Measurements from ENCODE around the gene LRRC74A. TPM values are rescaled to one million over a fixed set of nuclear protein-coding genes. Genes with fewer than 3 reads are reported as not detected.

The LRRC74A gene
- total and polyA plus RNA-seq, 2 of the 4 experiments (the other 2 are of a cell fraction), result not detected

DNA sequence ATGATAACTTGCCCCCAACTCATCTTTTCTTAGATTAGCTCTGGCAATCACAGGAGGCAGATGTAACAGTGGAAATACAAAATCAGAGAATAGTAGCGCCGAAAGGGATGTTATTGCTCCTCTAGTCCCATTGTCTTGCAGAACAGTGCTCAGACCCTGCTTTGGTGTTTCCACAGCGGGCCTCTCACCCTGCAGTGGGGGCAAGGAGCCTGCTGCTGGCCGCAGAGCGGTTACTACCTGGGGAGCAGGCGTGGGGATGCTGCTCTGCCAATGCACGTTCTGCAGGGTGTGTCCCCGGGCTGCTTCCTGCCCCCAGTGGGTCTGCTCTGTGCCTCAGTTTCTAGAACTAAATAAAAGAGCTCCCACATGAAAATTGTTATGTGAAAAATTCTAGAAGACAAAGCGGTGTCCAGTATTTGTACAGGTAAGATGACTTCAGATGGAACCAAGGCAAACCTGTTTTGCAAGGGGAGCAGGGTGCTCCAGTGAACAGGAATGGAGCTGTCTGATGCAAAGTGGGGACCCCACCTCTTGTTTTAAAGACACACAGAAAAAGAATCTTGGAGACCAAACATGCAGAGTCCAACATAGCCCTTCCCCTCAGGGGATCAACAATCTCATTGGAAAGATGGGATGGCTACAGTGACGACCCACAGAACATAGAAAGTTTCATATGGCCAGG, 35.5 kb downstream of the LRRC74A start:
- Histone ChIP-seq H3K9me3 (ENCODE audit: control insufficient read depth, insufficient read depth, low read length) (no peaks in the 10 kb centered on the region), H3K36me3 (ENCODE audit: control insufficient read depth, insufficient read depth, low read length) (no peaks in the 10 kb centered on the region), H4K91ac (ENCODE audit: insufficient read depth, low read depth, low read length) (no peak overlapping the region), H3K14ac (replicated peaks; ENCODE audit: low read depth, low read length) (no peak overlapping the region), H3K4me3 (ENCODE audit: insufficient read depth, low read depth, low read length) (no peak overlapping the region), H2AFZ (replicated peaks; ENCODE audit: low read length, poor library complexity) (no peak overlapping the region), H4K8ac (ENCODE audit: low read depth in 2 of 2, low read length in 2 of 2) (no peak overlapping the region), H2AK9ac (replicated peaks; ENCODE audit: low read depth, low read length, poor library complexity) (no peak overlapping the region), H3K18ac (ENCODE audit: low read depth, low read length) (no peak overlapping the region), H3K4me1 (ENCODE audit: control insufficient read depth, insufficient read depth, low read length) (no peaks in the 10 kb centered on the region), H2BK5ac (ENCODE audit: low read depth, low read length, poor library complexity, severe bottlenecking) (no peak overlapping the region), H3K9ac (ENCODE audit: low read depth, low read length) (no peak overlapping the region), H3K23ac (ENCODE audit: low read depth, low read length) (no peak overlapping the region), H2BK20ac (ENCODE audit: low read depth, low read length) (no peak overlapping the region), H4K5ac (ENCODE audit: low read depth, low read length) (no peak overlapping the region), H3K4me2 (ENCODE audit: low read depth, low read length) (no peak overlapping the region), H3K4ac (ENCODE audit: low read depth, low read length) (no peak overlapping the region), H3K56ac (ENCODE audit: extremely low read depth, insufficient read depth, low read length) (no peak overlapping the region), H2BK120ac (ENCODE audit: low read depth, low read length) (no peak overlapping the region), H3K9me1 (ENCODE audit: insufficient read depth, low read length) (no peaks in the 10 kb centered on the region), H2AK5ac (ENCODE audit: low read depth, low read length) (no peak overlapping the region), H4K20me1 (ENCODE audit: insufficient read depth, low read length) (no peaks in the 10 kb centered on the region), H2BK15ac (ENCODE audit: low read depth, low read length) (no peak overlapping the region), H3K27ac (ENCODE audit: insufficient read depth, low read length) (no peak overlapping the region), H3K79me1 (ENCODE audit: low read depth in 1 of 2, low read length in 2 of 2) (no peaks in the 10 kb centered on the region), H3K27me3 (ENCODE audit: control insufficient read depth, insufficient read depth, low read length) (peaks cover 50% of the 10 kb centered on the region)
- no peak for ATAC-seq (ENCODE audit: low read depth)
- in situ Hi-C loops (cut with MboI; ENCODE audit: low sequenced_read_pairs) (no loop called here), dilution Hi-C loops (cut with HindIII; ENCODE audit: low sequenced_read_pairs, unreplicated experiment) (no loop called here), intact Hi-C loops (cut with micrococcal nuclease) (no loop called here)
- no TSS peak for BruUV-seq (replicated peaks)
- no peak for DNase-seq
- 48% methylated on average over 2 of the region's 10 CpGs; no CpG with 5 or more reads in 1 of the 2 experiments for WGBS, 2 experiments (ENCODE audit: extremely low coverage in 2 of 2, insufficient read length in 1 of 2)
- ChIA-PET CTCF (interaction anchor here (0.7 kb wide), 1 partner anchor 32 kb away, joined by 3 read pairs; no protein-coding TSS in a partner anchor), POLR2A (ENCODE audit: unreplicated experiment) (no interaction called here)
- TF ChIP-seq, protein P1, sequence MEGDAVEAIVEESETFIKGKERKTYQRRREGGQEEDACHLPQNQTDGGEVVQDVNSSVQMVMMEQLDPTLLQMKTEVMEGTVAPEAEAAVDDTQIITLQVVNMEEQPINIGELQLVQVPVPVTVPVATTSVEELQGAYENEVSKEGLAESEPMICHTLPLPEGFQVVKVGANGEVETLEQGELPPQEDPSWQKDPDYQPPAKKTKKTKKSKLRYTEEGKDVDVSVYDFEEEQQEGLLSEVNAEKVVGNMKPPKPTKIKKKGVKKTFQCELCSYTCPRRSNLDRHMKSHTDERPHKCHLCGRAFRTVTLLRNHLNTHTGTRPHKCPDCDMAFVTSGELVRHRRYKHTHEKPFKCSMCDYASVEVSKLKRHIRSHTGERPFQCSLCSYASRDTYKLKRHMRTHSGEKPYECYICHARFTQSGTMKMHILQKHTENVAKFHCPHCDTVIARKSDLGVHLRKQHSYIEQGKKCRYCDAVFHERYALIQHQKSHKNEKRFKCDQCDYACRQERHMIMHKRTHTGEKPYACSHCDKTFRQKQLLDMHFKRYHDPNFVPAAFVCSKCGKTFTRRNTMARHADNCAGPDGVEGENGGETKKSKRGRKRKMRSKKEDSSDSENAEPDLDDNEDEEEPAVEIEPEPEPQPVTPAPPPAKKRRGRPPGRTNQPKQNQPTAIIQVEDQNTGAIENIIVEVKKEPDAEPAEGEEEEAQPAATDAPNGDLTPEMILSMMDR (conservative IDR thresholded peaks at IDR 0.05; ENCODE audit: low read depth, low read length), result no peak
- TF ChIP-seq RAD21 (IDR thresholded peaks at IDR 0.05; ENCODE audit: low read length) (no peak), CEBPB (IDR thresholded peaks at IDR 0.05; ENCODE audit: low read depth, low read length) (no peak), RFX5 (IDR thresholded peaks at IDR 0.05; ENCODE audit: low read depth, low read length) (no peak), RCOR1 (IDR thresholded peaks at IDR 0.05; ENCODE audit: insufficient replicate concordance, low read length) (no peak), MAZ (IDR thresholded peaks at IDR 0.05; ENCODE audit: borderline replicate concordance, low read depth, low read length) (no peak), BHLHE40 (IDR thresholded peaks at IDR 0.05; ENCODE audit: low read depth, low read length) (no peak), SMC3 (IDR thresholded peaks at IDR 0.05; ENCODE audit: low read depth, low read length) (no peak), POLR2A (IDR thresholded peaks at IDR 0.05; ENCODE audit: low read depth, low read length) (no peak), FOS (IDR thresholded peaks at IDR 0.05; ENCODE audit: low read depth, low read length) (no peak), CHD1 (IDR thresholded peaks at IDR 0.05; ENCODE audit: low read depth, low read length) (no peak), MXI1 (IDR thresholded peaks at IDR 0.05; ENCODE audit: borderline replicate concordance, low read depth, low read length) (no peak), MAFK (IDR thresholded peaks at IDR 0.05; ENCODE audit: low read depth, low read length) (no peak), NFE2L2 (IDR thresholded peaks at IDR 0.05; ENCODE audit: low read depth, low read length) (no peak)
- TF ChIP-seq, protein P2, sequence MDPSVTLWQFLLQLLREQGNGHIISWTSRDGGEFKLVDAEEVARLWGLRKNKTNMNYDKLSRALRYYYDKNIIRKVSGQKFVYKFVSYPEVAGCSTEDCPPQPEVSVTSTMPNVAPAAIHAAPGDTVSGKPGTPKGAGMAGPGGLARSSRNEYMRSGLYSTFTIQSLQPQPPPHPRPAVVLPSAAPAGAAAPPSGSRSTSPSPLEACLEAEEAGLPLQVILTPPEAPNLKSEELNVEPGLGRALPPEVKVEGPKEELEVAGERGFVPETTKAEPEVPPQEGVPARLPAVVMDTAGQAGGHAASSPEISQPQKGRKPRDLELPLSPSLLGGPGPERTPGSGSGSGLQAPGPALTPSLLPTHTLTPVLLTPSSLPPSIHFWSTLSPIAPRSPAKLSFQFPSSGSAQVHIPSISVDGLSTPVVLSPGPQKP (IDR thresholded peaks at IDR 0.05; ENCODE audit: borderline replicate concordance, low read depth, low read length), result no peak
- TF ChIP-seq, protein P3, sequence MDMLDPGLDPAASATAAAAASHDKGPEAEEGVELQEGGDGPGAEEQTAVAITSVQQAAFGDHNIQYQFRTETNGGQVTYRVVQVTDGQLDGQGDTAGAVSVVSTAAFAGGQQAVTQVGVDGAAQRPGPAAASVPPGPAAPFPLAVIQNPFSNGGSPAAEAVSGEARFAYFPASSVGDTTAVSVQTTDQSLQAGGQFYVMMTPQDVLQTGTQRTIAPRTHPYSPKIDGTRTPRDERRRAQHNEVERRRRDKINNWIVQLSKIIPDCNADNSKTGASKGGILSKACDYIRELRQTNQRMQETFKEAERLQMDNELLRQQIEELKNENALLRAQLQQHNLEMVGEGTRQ (IDR thresholded peaks at IDR 0.05; ENCODE audit: low read depth, low read length), result no peak

Data from IMR-90 (cell line).